ENCODE results near the gene ENTPD5.

GRCh38 chr14:73976125-73976524 is 43.0 kb downstream of the ENTPD5 start:
- no peak for TF ChIP-seq CTCF (IDR thresholded peaks at IDR 0.05)
- TF ChIP-seq POLR2A (IDR thresholded peaks at IDR 0.05) = no peak

Measured in uterus (tissue), 2 donors.